ENCODE measurements around the gene TRIB2.

Gene TRIB2

DNA sequence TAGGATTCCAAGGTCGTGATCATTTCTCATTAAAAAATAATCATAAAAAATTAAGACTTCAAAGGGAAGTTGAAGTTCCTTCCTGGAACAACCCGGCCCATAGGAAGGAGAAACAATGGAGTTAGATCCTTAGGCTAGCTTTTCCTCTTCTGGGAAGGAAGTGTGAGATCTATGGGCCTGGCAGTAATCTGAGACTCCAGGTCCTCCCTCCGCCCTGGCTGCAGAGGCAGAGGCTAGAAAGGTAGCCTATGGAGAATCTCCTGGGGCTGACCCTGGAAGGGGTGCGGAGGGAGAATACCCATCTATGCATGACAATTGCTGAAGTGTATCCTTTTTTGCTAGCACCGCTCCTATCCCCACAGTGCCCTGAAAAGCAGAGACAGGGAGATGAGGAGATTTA lies 37.9 kb downstream of the TRIB2 start:
- no peak for DNase-seq

DNA sequence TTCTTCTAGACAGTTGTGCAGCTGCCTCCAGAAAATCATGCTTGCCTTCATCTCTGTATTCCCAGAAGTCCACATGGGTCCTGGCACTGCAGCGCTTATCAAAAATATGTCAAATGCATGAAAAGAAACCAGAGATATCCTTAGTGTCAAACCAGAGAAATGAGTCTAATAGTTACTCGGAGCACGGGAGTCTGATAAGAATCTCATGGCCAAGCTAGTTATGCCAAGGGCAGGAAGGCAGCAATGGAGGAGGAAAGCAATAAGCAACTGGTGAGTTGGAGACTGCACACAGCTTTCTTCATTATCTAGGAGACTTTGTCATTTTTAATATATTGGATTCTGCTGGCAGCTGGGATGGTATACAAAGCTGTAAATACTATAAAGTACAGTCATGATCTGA lies 38.6 kb downstream of the TRIB2 start:
- no peak for DNase-seq

DNA sequence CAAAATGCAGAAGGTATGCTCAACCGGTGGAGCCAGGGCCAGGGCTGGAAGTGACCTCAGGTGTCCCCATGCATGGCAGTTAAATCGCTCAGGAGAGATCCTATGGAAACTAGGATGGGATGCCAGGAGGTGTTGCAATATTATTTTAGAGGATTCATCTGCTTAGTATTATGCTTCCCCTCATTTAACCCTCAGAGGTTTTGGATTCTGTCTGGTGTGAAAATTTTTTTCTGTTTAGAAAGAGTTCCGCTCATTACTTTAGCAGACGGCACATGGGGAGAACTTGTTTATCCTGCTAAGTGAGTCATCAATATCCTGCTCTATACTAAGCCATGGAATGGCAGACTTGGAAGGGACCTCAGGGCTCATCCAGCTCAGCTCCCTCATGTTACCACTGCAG lies 42.5 kb downstream of the TRIB2 start:
- DNase-seq = no peak

DNA sequence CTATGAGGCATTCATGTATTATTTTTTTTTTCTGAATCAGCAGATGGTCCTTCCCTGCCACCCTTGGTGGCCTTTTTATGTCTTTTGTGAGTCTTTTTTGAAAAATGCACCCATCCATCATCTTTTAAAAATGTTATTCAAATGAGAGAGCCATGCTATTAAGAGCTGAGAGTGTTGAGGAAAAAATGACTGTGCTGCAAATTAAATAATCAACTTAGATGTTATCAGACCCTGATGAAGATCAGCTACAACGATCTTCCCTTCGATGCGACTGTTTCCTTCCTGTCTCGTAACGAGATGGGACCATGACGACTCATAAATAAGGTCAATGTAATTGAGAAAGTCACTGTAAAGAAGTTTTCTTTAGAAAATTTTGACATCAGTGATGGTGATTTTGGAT lies 44.4 kb downstream of the TRIB2 start:
- no peak for DNase-seq

GRCh38 chr2:12762337-12762736 lies 45.6 kb downstream of the TRIB2 start:
- no peak for DNase-seq

DNA sequence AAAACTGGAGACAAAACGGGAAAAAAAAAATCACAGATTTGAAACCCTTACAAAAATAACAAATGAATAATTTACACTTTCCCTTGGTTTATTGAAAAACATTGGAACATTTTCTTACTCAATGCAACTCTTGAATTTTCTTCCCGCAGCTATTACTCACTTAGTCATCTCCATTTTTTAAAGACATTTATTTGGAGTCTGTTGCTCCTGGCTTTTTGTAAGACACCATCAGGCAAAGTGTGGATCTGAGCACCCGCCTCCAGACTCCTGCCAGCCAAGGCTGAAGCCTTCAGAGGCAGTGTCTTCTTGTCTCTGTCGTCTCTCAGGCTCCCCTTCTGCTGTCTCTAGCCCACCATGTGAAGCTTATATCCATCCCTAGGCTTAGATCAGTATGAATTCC lies 46.2 kb downstream of the TRIB2 start:
- no peak for DNase-seq

DNA sequence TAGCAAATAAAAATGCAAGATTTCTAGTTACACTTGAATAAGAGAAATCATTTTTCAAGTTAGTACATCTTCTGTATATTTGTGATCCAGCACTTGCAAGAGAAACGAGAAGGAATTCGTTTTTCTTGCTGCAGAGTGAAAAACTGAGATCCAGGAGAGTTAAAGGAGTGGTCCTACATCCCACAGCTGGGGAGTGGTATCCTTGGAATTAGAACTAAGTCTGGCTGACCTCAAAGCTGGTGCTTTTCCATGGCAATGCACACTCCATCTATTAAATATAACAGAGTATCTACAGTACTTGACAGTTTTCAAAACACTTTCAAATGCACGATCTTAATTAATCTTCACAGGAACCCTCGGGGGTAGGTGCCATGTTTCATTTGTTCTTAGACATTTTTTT lies 46.8 kb downstream of the TRIB2 start:
- DNase-seq = no peak

DNA sequence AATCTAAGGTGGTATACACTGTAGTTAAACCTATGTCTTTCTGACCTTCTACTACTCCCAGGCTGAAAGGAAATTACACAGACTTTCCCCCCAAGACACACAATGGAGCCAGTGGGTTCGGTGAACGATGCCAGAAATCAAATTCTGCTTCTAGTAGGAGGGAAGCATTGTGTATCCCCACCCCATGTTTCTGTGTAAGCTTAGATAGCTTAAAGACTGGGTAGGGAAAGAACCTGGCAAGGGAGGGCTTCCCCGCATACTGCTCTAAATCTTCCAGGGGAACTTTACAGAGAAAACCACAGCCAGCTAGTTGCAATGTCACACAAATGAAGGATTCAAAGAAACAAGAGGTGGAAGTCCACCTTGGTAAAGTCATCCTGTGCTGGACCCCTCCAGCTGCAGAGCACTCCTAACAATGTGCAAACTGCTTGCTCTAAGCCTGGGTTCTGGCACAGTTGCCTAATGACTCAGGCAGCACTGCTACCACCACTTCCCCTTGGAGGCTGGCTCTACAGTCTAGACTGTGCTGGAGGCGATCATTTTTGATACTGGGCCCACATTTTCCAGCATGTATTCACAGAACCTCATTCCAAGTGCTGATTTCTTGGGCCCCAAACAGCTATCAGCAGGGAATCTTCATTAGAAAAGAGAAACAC lies 47.5 kb downstream of the TRIB2 start:
- DNase-seq = no peak

DNA sequence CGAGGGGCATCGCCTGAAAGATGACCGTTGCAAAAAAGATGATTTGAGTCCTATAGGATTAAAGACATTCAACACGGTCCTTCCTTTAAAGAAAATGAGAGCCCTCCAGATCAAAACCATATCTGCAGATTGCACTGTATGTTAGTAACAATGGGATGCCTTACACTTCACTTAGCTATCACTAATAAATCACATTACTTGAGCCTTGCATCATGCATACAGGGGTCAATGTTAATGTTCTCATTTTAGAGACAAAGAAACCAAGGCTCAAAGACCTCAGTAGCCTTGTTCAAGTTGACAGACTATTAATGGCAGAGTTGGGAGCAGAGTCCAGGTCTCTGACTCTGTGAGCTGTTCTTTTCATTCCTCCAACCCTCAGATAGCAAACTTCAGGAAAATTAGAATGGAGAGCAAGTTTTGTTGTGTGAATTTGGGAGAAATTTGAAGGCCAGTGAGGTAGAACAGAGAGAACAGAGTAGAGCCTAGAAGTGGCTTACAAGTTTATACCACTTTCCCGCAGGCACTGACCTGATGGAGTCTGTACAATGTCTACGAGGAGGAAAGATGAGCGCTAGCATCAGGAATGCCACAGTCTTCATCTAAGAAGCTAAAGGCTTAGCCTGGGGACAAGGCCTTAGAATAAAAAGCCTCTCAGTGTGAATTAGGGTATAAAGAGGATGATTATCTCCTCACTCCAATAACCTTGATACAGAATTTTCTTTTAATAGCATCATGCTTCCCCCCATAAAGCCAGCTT lies 48.3 kb downstream of the TRIB2 start:
- DNase-seq = no peak

DNA sequence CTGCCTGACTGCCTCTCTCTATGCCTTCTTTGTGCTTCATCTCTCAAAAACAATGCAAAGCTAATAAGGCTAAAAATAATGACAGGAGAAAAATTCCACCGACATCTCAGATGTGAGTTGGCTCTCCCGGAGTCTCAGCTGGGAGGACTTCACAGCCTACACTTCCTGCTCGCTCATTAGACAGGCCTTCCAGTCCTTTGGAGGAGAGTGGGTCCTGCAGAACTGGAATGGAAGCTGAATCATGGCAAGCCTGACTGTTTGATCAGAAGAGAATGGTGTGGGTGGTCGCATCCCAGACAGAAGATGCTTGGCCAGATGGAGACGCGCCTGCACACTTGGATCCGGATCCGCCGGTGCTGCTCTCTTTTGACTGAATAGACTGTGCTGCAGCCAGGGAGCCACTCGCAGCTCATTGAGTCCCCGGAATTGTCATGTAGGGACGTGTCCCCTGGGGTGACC lies 49.7 kb downstream of the TRIB2 start:
- DNase-seq = no peak

DNA sequence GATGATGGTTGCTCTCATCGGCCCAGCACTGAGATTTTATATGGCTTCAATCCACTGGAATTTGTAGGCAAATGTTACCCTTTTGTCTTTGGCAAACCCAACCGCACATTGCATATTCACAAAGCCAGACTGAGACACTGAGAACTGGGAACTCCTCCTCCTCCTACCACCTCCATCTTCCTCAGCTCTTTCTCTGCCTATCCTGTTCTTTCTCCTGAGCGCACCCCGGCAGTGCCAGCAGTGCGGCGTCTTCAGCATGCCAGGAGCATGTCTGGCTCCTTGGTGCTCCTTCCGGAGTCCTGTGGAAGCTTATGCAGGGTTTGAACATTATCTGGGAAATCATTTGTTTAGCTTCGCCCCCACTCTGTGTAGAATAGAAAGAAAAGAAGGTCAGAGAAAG lies 50.8 kb downstream of the TRIB2 start:
- no peak for DNase-seq

- DNase-seq = no peak
Measured at GRCh38 chr2:12767996-12768624, 51.4 kb downstream of the TRIB2 start.

- no peak for DNase-seq
Measured at GRCh38 chr2:12769492-12770105, 52.9 kb downstream of the TRIB2 start.

DNA sequence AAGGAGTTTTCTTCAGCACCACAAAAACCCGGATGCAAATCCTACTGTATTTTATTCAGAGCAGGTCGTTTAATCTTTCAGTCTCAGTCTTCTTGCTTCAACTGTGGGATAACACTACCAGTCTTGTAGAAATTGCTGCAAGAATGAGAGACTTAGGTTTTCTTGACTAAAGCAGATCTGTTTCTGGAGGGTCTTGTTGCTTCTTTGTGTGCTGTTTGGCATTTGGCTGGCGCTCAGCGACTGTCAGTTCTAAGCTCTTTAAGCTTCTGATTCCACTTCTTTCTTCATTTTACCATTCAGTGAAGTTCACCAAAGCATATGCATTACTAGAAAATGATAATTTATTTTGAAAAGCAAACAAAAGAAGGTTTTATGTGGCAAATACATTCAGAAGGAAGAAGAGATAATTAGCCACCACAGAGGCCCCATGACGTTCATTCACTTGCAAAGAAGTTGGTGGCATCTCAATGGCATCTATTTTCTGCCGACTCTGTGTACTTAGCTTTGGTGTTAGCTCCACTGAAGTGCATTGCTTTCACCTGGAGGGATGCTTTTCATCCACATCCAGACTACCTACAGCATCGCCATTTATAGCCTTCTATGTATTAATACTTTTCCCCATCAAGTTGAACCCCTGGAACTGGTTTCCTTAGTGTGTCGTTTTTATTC lies 53.7 kb downstream of the TRIB2 start:
- DNase-seq = no peak

DNA sequence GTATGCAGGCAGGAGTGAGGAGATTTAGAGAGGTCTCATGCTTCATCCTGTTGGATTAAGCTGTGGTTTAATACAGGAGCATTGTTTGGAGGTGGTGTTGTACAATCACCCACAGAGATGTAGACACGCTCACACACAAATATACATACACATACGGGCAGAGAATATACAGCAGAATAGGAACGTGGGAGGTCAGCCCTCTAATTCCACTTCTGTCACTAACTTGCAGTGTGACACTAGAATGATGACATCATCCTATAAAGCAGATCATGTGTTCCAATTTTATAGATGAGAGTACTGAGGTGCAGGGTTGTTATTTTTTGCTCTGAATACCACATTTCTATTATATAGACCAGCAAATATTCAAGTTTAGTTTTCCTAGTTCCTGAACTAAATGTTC lies 54.4 kb downstream of the TRIB2 start:
- no peak for DNase-seq

DNA sequence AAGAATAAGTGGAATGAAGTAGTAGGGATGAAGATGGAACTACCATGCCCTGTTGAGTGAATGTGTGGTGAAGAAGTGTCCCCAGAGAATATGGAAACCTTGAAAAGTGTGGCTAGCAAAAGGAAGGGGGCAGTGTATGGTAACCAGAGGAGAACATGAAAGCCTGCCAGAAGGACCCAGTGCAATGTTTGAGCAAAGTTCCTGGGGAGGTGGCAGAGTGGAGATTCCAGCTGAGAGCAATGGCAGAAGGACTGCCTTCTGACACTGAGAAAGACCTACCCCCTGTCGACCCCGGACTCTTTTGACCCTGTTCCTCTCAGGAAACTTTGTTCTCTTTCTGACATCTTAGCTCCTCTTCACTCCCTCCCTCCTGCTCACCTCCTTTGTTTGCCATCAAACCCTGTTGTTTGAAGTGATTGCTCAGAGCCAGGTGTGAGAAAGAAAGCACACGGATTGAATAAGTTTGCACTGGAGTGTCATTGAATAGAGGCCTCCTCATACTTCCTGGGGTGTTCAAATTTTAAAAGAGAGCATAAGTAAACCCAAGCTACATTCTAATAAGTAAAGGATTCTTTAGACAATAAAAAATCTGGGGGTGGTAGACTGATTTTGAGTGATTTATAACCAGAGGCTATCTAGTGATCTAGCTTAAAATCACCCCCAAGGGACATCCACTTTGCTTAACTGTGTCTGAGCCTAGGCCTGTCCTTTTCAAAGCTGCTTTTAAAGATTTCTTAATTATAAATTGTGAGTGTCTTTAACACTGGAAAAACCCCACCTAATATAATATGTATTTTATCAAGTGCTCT lies 57.1 kb downstream of the TRIB2 start:
- DNase-seq = no peak

- no peak for DNase-seq
Measured at GRCh38 chr2:12774395-12774727, 57.6 kb downstream of the TRIB2 start.

- no peak for DNase-seq
Measured at GRCh38 chr2:12776521-12776961, 59.8 kb downstream of the TRIB2 start.

DNA sequence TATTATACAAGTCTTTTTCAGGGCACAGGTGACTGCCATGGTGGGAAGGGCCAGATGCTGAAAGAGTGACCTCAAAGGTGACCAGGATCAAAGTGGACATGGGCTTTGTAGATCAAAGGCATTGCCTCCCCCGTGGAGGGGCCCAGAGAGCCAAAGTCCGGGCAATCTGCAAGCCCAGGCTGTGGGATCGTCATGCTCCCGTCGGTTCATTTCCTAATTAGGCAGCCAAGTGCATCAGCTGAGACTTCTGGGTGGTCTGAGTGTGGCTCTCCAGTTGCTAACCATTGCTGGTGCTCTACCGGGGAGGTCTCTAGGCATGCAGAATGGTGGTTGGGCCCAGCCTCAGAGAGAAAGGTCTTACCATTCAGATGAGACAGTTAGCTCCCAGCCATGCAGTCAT lies 61.6 kb downstream of the TRIB2 start:
- no peak for DNase-seq

DNA sequence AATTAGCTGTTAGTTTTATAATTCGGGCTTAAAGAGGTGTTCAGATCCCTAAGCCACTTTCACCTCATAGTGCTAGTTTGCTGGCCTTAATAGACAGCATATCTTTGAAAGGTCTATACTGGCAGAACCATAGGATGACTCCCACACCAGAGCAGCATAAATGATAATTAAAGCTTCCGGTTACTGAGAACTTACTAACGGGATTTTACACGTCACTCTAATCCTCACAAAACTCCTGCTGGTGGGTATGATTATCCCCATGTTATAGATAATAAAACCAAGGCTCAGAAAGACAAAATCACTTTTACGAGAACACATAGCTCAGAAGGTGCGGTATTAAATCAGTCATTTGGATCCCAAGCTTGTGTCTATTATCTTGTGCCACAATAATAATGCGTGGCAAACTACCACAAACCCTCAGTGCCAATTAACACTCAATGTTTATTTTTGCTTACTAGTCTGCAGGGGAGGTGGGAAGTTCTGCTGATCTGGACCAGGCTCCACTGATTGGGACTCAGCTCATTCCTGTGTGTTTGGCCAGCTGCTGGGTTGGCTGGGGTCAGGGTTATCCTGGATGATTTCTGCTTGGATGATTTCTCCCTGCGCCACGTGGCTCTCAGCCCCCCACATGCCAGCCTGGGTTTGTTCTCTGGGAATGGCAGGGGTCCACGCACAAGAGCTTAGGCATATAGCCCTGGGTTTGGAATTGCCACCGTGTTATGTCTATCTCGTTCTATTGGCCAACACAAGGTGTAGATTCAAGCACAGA lies 62.3 kb downstream of the TRIB2 start:
- DNase-seq = no peak

GRCh38 chr2:12781329-12781728 lies 64.6 kb downstream of the TRIB2 start:
- no peak for DNase-seq
